Measurements from ENCODE around the gene SPP2. TPM values are rescaled to one million over a fixed set of nuclear protein-coding genes. Genes with fewer than 3 reads are reported as not detected.

Gene SPP2
- total RNA-seq, 2 donors from 2014 or later, result not detected

GRCh38 chr2:234083572-234084348 is 33.3 kb downstream of the SPP2 start:
- Mint-ChIP-seq H3K27ac (no peak overlapping the region), H3K27me3 (peaks cover 31% of the 10 kb centered on the region), H3K4me3 (no peak overlapping the region), H3K36me3 (ENCODE audit: low read depth) (peaks cover 2% of the 10 kb centered on the region), H3K4me1 (peaks cover 9% of the 10 kb centered on the region)
- no peak for ATAC-seq
- peaks cover 2% of the 10 kb centered on the region for H3K9me3 ChIP-seq (ENCODE audit: control insufficient read depth, low read length, poor library complexity, severe bottlenecking)
- no peak for DNase-seq

- Mint-ChIP-seq H3K4me3 (no peak overlapping the region), H3K27me3 (no peaks in the 10 kb centered on the region), H3K27ac (no peak overlapping the region), H3K4me1 (peaks cover 2% of the 10 kb centered on the region), H3K36me3 (ENCODE audit: low read depth) (peaks cover 2% of the 10 kb centered on the region)
- no peak for ATAC-seq
- H3K9me3 ChIP-seq (ENCODE audit: control insufficient read depth, low read length, poor library complexity, severe bottlenecking), result peaks cover 4% of the 10 kb centered on the region
- DNase-seq, result no peak
Observed at GRCh38 chr2:234091432-234091879, 41.0 kb downstream of the SPP2 start.

GRCh38 chr2:234091883-234092282 is 41.4 kb downstream of the SPP2 start:
- peaks cover 4% of the 10 kb centered on the region for H3K9me3 ChIP-seq (ENCODE audit: control insufficient read depth, low read length, poor library complexity, severe bottlenecking)
- no peak for DNase-seq
- no peak overlapping the region for H3K27ac Mint-ChIP-seq
- no peak for ATAC-seq
- H3K27me3 Mint-ChIP-seq, result no peaks in the 10 kb centered on the region
- H3K4me3 Mint-ChIP-seq, result no peak overlapping the region
- peaks cover 2% of the 10 kb centered on the region for H3K4me1 Mint-ChIP-seq
- H3K36me3 Mint-ChIP-seq (ENCODE audit: low read depth), result peaks cover 2% of the 10 kb centered on the region

GRCh38 chr2:234092344-234092743 is 41.8 kb downstream of the SPP2 start:
- peaks cover 4% of the 10 kb centered on the region for H3K9me3 ChIP-seq (ENCODE audit: control insufficient read depth, low read length, poor library complexity, severe bottlenecking)
- Mint-ChIP-seq H3K27me3 (no peaks in the 10 kb centered on the region), H3K27ac (no peak overlapping the region), H3K4me3 (no peak overlapping the region), H3K4me1 (peaks cover 2% of the 10 kb centered on the region), H3K36me3 (ENCODE audit: low read depth) (peaks cover 2% of the 10 kb centered on the region)
- ATAC-seq, result no peak
- DNase-seq, result no peak

DNA sequence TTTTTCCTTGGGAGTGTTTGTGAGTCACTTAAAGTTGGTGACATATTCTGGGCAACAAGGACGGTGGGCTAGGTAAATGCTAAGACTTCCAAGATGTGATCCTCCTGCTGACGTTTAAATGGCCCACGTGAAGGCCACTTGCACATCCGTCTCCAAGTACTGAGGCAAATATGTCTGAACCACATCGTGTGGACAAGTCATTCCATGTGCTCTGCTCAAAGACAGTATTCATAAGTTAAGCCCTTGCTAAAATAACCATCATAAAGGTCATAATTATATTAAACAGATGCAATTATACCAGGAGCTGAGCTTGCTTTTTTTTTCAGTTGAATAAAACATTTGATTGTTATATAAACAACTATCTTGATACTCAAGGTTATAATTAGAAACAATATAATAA is 44.8 kb downstream of the SPP2 start:
- Mint-ChIP-seq H3K27me3 (no peaks in the 10 kb centered on the region), H3K36me3 (ENCODE audit: low read depth) (no peaks in the 10 kb centered on the region), H3K4me1 (peaks cover 16% of the 10 kb centered on the region), H3K27ac (no peak overlapping the region), H3K4me3 (no peak overlapping the region)
- DNase-seq (no peak), ATAC-seq (no peak)
- no peaks in the 10 kb centered on the region for H3K9me3 ChIP-seq (ENCODE audit: control insufficient read depth, low read length, poor library complexity, severe bottlenecking)

DNA sequence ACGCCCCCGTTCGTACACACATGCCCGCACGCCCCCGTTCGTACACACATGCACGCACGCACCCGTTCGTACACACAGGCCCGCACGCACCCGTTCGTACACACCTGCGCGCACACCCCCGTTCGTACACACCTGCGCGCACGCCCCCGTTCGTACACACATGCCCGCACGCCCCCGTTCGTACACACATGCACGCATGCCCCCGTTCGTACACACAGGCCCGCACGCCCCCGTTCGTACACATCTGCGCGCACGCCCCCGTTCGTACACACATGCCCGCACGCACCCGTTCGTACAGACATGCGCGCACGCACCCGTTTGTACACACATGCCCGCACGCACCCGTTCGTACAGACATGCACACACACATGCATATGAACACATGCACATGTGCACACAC is 45.7 kb downstream of the SPP2 start:
- DNase-seq (no peak), ATAC-seq (no peak)
- H3K9me3 ChIP-seq (ENCODE audit: control insufficient read depth, low read length, poor library complexity, severe bottlenecking), result no peaks in the 10 kb centered on the region
- no peaks in the 10 kb centered on the region for H3K36me3 Mint-ChIP-seq (ENCODE audit: low read depth)
- H3K27me3 Mint-ChIP-seq, result no peaks in the 10 kb centered on the region
- H3K4me1 Mint-ChIP-seq, result peaks cover 24% of the 10 kb centered on the region
- H3K27ac Mint-ChIP-seq, result no peak overlapping the region
- no peak overlapping the region for H3K4me3 Mint-ChIP-seq

DNA sequence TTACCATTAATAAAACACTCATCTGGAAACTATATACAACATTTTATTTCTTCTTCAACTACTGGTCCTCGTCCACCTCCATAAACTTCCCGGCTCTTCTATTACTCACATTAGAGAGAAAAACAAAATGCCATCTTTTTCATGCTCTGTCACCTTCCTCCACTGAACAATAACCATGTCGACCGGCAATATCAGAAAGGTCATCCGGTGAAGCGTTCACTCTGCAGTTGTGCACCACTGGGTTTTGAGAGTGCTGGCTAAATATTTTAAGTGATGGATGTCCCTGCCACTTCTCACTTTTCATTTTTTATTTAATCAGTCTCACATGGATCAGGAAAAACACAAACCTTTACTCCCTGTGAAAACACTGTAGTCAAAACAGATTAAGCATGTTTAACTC is 48.2 kb downstream of the SPP2 start:
- Mint-ChIP-seq H3K27ac (peak overlapping the region; percentile 74), H3K4me3 (no peak overlapping the region), H3K4me1 (peaks cover 33% of the 10 kb centered on the region), H3K36me3 (ENCODE audit: low read depth) (no peaks in the 10 kb centered on the region), H3K27me3 (no peaks in the 10 kb centered on the region)
- no peak for DNase-seq
- no peaks in the 10 kb centered on the region for H3K9me3 ChIP-seq (ENCODE audit: control insufficient read depth, low read length, poor library complexity, severe bottlenecking)
- ATAC-seq, result no peak

- DNase-seq (no peak), ATAC-seq (no peak)
- Mint-ChIP-seq H3K27me3 (no peaks in the 10 kb centered on the region), H3K4me1 (peaks cover 36% of the 10 kb centered on the region), H3K36me3 (ENCODE audit: low read depth) (peaks cover 3% of the 10 kb centered on the region), H3K27ac (peak overlapping the region; percentile 74), H3K4me3 (no peak overlapping the region)
- no peaks in the 10 kb centered on the region for H3K9me3 ChIP-seq (ENCODE audit: control insufficient read depth, low read length, poor library complexity, severe bottlenecking)
Observed at GRCh38 chr2:234099266-234099665, 48.8 kb downstream of the SPP2 start.

GRCh38 chr2:234100686-234101085 is 50.2 kb downstream of the SPP2 start:
- H3K27me3 Mint-ChIP-seq, result no peaks in the 10 kb centered on the region
- H3K9me3 ChIP-seq (ENCODE audit: control insufficient read depth, low read length, poor library complexity, severe bottlenecking), result no peaks in the 10 kb centered on the region
- ATAC-seq (peak; percentile 72), DNase-seq (no peak)
- peak overlapping the region; percentile 73 for H3K4me3 Mint-ChIP-seq
- peaks cover 36% of the 10 kb centered on the region for H3K4me1 Mint-ChIP-seq
- peaks cover 3% of the 10 kb centered on the region for H3K36me3 Mint-ChIP-seq (ENCODE audit: low read depth)
- peak overlapping the region; percentile 74 for H3K27ac Mint-ChIP-seq

DNA sequence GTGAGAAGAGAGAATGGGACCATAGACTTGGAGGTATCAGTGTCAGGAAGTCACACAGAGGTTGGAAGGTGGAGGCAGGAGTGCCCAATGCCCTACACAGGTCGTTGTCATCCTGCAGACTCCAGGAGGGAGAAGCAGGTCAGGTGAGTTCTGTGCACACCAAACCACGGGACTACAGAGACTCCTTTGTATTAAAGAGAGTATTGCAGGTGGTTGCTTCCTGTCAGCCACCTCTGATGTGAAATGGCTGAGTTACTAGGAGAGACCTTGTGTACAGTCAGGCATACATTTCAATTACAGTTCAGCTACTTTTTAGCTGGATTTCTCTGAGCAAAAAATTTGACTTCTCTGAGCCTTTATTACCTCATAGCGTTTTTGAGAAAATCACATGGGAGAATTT is 51.6 kb downstream of the SPP2 start:
- ATAC-seq, result peak; percentile 73
- Mint-ChIP-seq H3K27me3 (no peaks in the 10 kb centered on the region), H3K27ac (peak overlapping the region; percentile 75), H3K36me3 (ENCODE audit: low read depth) (peaks cover 4% of the 10 kb centered on the region), H3K4me3 (no peak overlapping the region), H3K4me1 (peaks cover 36% of the 10 kb centered on the region)
- no peaks in the 10 kb centered on the region for H3K9me3 ChIP-seq (ENCODE audit: control insufficient read depth, low read length, poor library complexity, severe bottlenecking)
- no peak for DNase-seq

- peaks cover 4% of the 10 kb centered on the region for H3K36me3 Mint-ChIP-seq (ENCODE audit: low read depth)
Observed at GRCh38 chr2:234107861-234108260, 57.4 kb downstream of the SPP2 start.

GRCh38 chr2:234109321-234109720 is 58.8 kb downstream of the SPP2 start:
- Mint-ChIP-seq H3K36me3 (ENCODE audit: low read depth) (peaks cover 2% of the 10 kb centered on the region), H3K27ac (no peak overlapping the region), H3K4me3 (no peak overlapping the region), H3K4me1 (peaks cover 3% of the 10 kb centered on the region), H3K27me3 (no peaks in the 10 kb centered on the region)
- no peaks in the 10 kb centered on the region for H3K9me3 ChIP-seq (ENCODE audit: control insufficient read depth, low read length, poor library complexity, severe bottlenecking)
- ATAC-seq (no peak), DNase-seq (no peak)

More at GRCh38 chr2:234107861-234108260, 57.4 kb downstream of the SPP2 start:
- Mint-ChIP-seq H3K27me3 (no peaks in the 10 kb centered on the region), H3K27ac (no peak overlapping the region), H3K4me1 (peaks cover 6% of the 10 kb centered on the region), H3K4me3 (no peak overlapping the region)
- ATAC-seq (no peak), DNase-seq (no peak)
- H3K9me3 ChIP-seq (ENCODE audit: control insufficient read depth, low read length, poor library complexity, severe bottlenecking), result no peaks in the 10 kb centered on the region

GRCh38 chr2:234110219-234110618 is 59.7 kb downstream of the SPP2 start:
- H3K4me3 Mint-ChIP-seq, result no peak overlapping the region
- peaks cover 3% of the 10 kb centered on the region for H3K4me1 Mint-ChIP-seq
- DNase-seq (no peak), ATAC-seq (no peak)
- H3K36me3 Mint-ChIP-seq (ENCODE audit: low read depth), result peaks cover 2% of the 10 kb centered on the region
- no peaks in the 10 kb centered on the region for H3K9me3 ChIP-seq (ENCODE audit: control insufficient read depth, low read length, poor library complexity, severe bottlenecking)
- H3K27me3 Mint-ChIP-seq, result no peaks in the 10 kb centered on the region
- no peak overlapping the region for H3K27ac Mint-ChIP-seq

- H3K27ac Mint-ChIP-seq, result no peak overlapping the region
- H3K27me3 Mint-ChIP-seq, result no peaks in the 10 kb centered on the region
- no peaks in the 10 kb centered on the region for H3K9me3 ChIP-seq (ENCODE audit: control insufficient read depth, low read length, poor library complexity, severe bottlenecking)
- no peak for ATAC-seq
- H3K4me3 Mint-ChIP-seq, result no peak overlapping the region
- peaks cover 3% of the 10 kb centered on the region for H3K4me1 Mint-ChIP-seq
- peaks cover 2% of the 10 kb centered on the region for H3K36me3 Mint-ChIP-seq (ENCODE audit: low read depth)
- DNase-seq, result no peak
Observed at GRCh38 chr2:234111523-234111922, 61.0 kb downstream of the SPP2 start.

All from T-helper 17 cell (primary cell).